Activated T-helper 1 cell treated with anti-CD3 and anti-CD28 coated beads, Interleukin-12 subunit alpha, Interleukin-12 subunit beta, Interleukin-2, Interleukin-4 antibody, amounts not matched to agents 30 ng/mL and 10 ng/mL and 1 ng/mL, durations not matched to agents 14 hours and 24 hours and 36 hours (primary cell): ENCODE results near the gene SLC22A12. TPM values are rescaled to one million over a fixed set of nuclear protein-coding genes. Genes with fewer than 3 reads are reported as not detected.

Experiments used
- DNase-seq: peaks from one replicate; pipeline ENCODE4 v3.0.0; 2021; ENCODE audit warnings: low spot score
- H3K27ac Mint-ChIP-seq: one replicate; pipeline ENCODE4 v1.8.0; 2021; ENCODE audit warnings: mild to moderate bottlenecking, mixed read lengths
- H3K27me3 Mint-ChIP-seq: one replicate; pipeline ENCODE4 v1.8.0; 2022; ENCODE audit warnings: mild to moderate bottlenecking, moderate library complexity, mixed read lengths; ENCODE audit not compliant: insufficient read depth
- H3K36me3 Mint-ChIP-seq: one replicate; pipeline ENCODE4 v1.8.0; 2021; ENCODE audit warnings: low read depth, mixed read lengths
- H3K4me1 Mint-ChIP-seq: one replicate; pipeline ENCODE4 v1.8.0; 2021; ENCODE audit warnings: low read depth, mixed read lengths
- H3K4me3 Mint-ChIP-seq: one replicate; pipeline ENCODE4 v1.8.0; 2021; ENCODE audit warnings: mild to moderate bottlenecking, moderate library complexity, mixed read lengths
- H3K9me3 Mint-ChIP-seq: one replicate; pipeline ENCODE4 v1.8.0; 2021; ENCODE audit warnings: mixed read lengths
- intact Hi-C: fragments of 100-400 bp; cut with micrococcal nuclease; formaldehyde crosslinking; loops from one replicate; pipeline ENCODE4 v1.15.1; 2024
- total RNA-seq: library from RNA; stranded (reverse); gene quantifications from 2 replicates; pipeline ENCODE4 v1.2.3, GENCODE V29; 2022

Gene SLC22A12
- total RNA-seq, 1 donor from 2014 or later, result not detected

- intact Hi-C loops, result no loop called here
- no peak for DNase-seq
These were observed 56.2 kb downstream of the SLC22A12 start for GRCh38 chr11:64647019-64647779.

DNA sequence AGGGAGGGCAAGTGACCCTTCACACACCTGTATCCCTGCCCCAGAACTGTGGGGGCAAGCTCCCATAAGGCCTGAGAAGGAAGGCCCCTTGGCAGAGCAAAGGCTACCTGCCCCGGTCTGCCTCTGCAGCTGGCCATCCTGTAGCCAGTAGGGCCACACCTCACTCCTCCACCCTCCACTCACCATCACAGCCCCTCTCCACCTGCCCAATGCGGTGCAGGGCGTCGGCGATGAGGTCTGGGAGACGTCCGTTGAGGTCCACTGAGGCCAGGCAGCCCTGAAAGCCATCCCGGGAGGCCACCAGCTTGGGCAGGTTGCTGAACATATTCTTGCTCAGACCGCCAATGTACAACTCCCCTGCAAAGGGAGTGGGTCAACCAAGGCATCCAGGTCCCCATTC is 57.5 kb downstream of the SLC22A12 start:
- no peak for DNase-seq
- Mint-ChIP-seq H3K4me1 (no peaks in the 10 kb centered on the region), H3K27me3 (peaks cover 47% of the 10 kb centered on the region), H3K27ac (no peak overlapping the region), H3K4me3 (no peak overlapping the region), H3K9me3 (no peaks in the 10 kb centered on the region), H3K36me3 (no peaks in the 10 kb centered on the region)
- intact Hi-C loops, result no loop called here

More at GRCh38 chr11:64647019-64647779, 56.2 kb downstream of the SLC22A12 start:
- H3K4me1 Mint-ChIP-seq, result no peaks in the 10 kb centered on the region
- H3K36me3 Mint-ChIP-seq, result no peaks in the 10 kb centered on the region
- H3K27me3 Mint-ChIP-seq, result peaks cover 44% of the 10 kb centered on the region
- no peak overlapping the region for H3K4me3 Mint-ChIP-seq
- no peaks in the 10 kb centered on the region for H3K9me3 Mint-ChIP-seq
- no peak overlapping the region for H3K27ac Mint-ChIP-seq

DNA sequence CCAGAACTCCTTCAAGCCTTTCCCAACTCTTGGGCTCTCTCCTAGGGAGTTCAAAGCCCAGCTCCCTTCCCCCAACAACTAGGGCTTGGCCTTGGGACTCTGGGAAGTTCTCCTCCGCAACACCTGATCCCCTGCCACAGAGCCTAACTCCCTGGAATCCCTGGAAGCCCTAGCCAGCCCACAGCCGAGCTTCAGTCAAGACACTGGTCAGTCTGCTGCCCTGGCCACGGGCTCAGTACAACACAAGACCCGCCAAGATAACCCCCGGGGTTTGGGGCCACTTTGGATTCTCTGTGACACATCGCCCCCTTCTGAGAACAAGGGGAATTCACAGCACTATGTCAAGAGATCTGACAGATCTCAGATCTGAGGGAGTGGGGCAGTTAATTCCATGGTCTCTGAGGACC is 58.3 kb downstream of the SLC22A12 start:
- H3K27me3 Mint-ChIP-seq, result peaks cover 42% of the 10 kb centered on the region
- no peaks in the 10 kb centered on the region for H3K4me1 Mint-ChIP-seq
- no peak overlapping the region for H3K27ac Mint-ChIP-seq
- no peak for DNase-seq
- no peaks in the 10 kb centered on the region for H3K9me3 Mint-ChIP-seq
- H3K4me3 Mint-ChIP-seq, result no peak overlapping the region
- intact Hi-C loops, result loop anchor here (1.0 kb wide), 1 partner anchor 96 kb away; no protein-coding TSS in a partner anchor
- no peaks in the 10 kb centered on the region for H3K36me3 Mint-ChIP-seq

GRCh38 chr11:64650923-64651523 is 60.0 kb downstream of the SLC22A12 start:
- H3K27ac Mint-ChIP-seq, result no peak overlapping the region
- no peaks in the 10 kb centered on the region for H3K9me3 Mint-ChIP-seq
- H3K36me3 Mint-ChIP-seq, result no peaks in the 10 kb centered on the region
- H3K27me3 Mint-ChIP-seq, result peaks cover 24% of the 10 kb centered on the region
- H3K4me1 Mint-ChIP-seq, result no peaks in the 10 kb centered on the region
- no peak overlapping the region for H3K4me3 Mint-ChIP-seq
- intact Hi-C loops, result no loop called here
- no peak for DNase-seq

Other genes starting within 250 kb of the SLC22A12 start
- gene RPS6KA4, start 232.1 kb upstream of the SLC22A12 start, total RNA-seq, result 38.3 and 46.0 TPM in 2 replicates
- gene SLC22A11, start 35.3 kb upstream of the SLC22A12 start, total RNA-seq, result not detected in 2 replicates
- 0.17 and 0.23 TPM in 2 replicates for gene NRXN2, start 132.0 kb downstream of the SLC22A12 start, total RNA-seq
- 15.8 and 19.5 TPM in 2 replicates for gene RASGRP2, start 152.9 kb downstream of the SLC22A12 start, total RNA-seq
- 2.7 and 4.8 TPM in 2 replicates for gene PYGM, start 168.8 kb downstream of the SLC22A12 start, total RNA-seq
- gene SF1, start 187.3 kb downstream of the SLC22A12 start, total RNA-seq, result 518 and 538 TPM in 2 replicates
- 70.2 and 70.7 TPM in 2 replicates for gene MAP4K2, start 212.0 kb downstream of the SLC22A12 start, total RNA-seq
- gene MEN1, start 219.3 kb downstream of the SLC22A12 start, total RNA-seq, result 39.6 and 43.8 TPM in 2 replicates